H54 (cell line): ENCODE data around the gene COMMD1.
"Not testable (repeated sequence)": the region's sequence is repeated elsewhere in the genome, so short reads cannot be mapped to it uniquely, and the experiment has no call there.

Experiments used
- DNase-seq: peaks from one replicate; pipeline ENCODE4 v3.0.0; 2011; ENCODE audit warnings: low spot score, mixed read lengths; ENCODE audit not compliant: insufficient read length
- FAIRE-seq: peaks from 3 replicates; lab custom pipeline; 2011; peaks lifted over from hg19 to GRCh38; lab: Jason Lieb, UNC
- POLR2A ChIP-seq: IDR thresholded peaks from 2 replicates; pipeline ENCODE4 v1.6.1; 2011; ENCODE audit warnings: low read depth, mild to moderate bottlenecking, low read length

COMMD1 gene

DNA sequence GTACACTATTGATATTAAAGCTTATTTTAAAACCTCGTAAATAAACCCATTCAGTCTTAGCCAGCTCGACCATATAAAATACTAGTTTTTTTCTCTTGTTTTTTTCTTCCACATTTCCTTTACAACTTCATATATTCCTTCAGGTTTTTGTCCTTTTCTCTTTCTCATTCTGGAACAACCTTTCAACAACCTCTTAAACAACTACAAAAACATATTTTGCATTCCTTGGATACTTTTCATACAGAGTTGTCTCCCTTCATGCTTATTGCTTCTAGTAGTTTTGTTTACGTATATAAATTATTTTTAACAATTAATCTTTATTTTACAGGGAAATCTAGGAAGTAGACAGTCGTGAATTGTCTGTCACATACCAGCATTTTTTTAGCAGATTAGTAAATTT lies 41.2 kb downstream of the COMMD1 start:
- TF ChIP-seq POLR2A: no peak
- FAIRE-seq: no peak
- DNase-seq: no peak

DNA sequence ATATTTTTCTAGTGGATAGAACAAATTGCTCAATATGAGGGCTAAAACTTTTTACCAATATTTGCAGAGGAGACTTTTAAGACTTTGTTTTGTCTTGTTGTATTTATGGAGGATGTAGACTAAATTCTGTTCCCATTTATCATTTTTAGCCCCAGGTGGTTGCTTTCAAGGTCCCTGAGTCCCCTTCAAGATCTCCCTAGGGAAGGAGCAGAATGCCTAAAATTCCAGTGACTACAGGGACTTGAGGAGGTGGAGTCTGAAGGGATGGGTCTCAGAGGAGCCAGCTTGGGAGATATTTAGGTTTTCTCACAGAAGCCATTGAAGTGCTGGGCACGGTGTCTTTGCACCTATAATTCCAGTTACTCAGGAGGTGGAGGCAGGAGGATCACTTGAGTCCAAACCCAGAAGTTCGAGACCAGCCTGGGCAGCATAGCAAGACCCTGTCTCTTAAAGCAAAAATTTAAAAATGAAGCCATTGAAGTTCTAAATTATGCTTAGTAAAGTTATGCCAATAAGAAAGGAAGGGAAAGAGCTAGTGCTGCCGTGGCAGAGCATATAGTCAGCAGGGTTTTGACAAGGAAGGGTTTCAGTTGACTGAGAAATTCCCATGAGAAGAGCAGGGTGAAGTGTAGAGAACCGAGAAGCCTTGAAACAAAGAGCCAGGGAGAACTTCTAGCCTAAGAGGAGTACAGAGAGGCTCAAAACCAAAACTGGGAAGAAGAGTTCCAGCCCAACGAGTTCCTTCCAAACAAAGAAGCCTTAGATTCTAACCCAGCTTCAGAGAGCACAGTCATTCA lies 43.4 kb downstream of the COMMD1 start:
- TF ChIP-seq POLR2A: no peak
- no peak for FAIRE-seq
- no peak for DNase-seq

DNA sequence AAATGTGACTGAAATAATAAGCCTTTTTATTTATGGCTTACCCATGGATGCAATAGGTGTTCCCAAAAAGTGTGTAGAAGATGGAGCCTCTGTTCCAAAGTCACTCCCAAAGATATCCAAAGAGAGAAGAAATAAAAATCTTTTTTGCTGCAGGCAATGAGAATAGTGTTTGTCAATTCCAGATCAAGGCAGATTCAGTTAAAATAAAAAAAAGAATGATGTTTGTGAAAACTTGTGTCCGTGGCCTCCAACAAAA lies 43.9 kb downstream of the COMMD1 start:
- DNase-seq: no peak
- TF ChIP-seq POLR2A: no peak
- FAIRE-seq: no peak

DNA sequence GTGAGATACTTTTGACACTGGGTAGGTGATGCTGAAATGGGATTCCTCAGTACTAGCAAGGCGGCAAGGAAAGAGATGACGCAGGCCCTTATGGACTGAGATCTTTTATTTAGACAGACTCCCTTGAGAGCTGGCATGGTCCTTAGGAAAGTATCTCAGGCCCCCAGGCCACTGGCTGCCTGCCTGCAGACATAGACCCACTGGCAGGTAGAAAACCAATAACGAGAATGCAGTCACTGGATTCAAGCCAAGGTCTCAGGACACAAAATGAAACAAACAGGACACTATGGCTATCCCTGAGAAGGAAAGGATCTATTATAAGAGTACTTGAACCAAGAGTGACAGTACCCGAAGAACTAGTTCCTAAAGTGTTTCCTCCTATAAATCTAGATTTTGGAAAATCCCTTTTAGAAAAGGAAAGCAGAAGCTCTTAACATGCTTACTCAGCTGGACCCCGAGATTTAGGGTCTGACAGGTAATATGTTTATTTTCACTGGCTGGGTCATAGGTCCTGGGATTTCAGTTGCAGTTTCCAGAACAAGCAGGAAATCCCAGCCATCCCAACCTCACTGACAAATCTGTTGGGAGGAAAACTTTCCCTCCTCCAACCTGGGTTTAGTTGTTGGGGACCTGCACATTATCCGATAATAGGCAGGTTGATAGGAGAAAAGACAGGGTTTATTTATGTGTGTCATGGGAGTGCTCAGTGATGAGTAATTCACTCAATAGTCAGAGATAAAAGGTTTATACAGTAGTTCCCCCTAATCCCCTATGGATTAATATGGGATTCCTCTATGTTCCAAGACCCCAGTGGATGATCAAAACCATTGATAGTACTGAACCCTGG lies 44.5 kb downstream of the COMMD1 start:
- TF ChIP-seq POLR2A: no peak
- no peak for DNase-seq

DNA sequence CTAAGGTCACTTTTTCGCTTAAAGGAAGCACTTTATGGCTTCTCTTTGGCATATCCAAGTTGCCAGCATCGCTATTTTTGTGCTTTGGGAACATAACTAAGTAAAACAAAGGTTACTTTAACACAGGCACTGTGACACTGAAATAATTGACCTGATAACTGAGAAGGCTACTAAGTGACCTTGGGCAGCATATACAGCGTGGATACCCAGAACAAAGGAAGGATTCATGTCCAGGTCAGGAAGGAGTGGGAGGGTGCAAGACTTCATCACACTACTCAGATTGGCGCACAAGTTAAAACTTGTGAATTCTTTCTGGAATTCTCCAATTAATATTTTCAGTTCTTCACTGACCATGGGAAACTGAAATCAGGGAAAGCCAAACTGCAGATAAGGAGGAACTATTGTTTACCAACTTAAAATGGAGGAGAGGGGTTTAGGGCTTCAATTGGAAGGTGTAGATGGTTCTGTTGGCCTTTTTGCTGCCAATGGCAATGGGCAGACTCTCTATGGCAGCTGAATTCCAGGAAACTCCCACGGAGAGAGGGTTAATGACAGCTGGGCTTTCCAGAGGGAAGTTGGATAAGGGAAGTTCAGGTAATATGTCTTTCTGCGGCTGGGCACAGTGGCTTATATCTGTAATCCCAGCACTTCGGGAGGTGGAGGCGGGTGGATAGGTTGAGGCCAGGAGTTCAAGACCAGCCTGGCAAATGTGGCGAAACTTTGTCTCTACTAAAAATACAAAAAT lies 45.3 kb downstream of the COMMD1 start:
- TF ChIP-seq POLR2A: no peak

More for the DNA sequence above, 44.5 kb downstream of the COMMD1 start:
- FAIRE-seq: no peak

DNA sequence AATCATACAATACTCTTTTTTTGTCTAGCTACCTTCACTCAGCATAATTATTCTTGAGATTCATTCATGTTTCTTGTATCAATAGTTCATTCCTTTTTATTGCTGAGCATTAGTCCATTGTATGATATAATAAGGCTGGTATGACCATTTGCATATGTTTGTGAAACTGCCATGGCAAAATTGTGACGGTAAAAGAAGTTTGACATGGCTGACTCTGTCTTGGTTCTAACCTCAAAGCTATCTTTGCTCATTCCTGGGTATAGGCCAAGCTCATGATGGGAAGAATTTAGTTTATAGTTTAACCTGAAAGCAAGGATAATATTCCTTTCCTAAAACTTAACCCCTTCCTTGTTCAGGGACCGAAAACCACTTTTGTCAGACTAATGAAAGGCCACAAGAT lies 46.4 kb downstream of the COMMD1 start:
- FAIRE-seq: no peak

More for the DNA sequence above, 45.3 kb downstream of the COMMD1 start:
- DNase-seq: no peak
- FAIRE-seq: no peak

DNA sequence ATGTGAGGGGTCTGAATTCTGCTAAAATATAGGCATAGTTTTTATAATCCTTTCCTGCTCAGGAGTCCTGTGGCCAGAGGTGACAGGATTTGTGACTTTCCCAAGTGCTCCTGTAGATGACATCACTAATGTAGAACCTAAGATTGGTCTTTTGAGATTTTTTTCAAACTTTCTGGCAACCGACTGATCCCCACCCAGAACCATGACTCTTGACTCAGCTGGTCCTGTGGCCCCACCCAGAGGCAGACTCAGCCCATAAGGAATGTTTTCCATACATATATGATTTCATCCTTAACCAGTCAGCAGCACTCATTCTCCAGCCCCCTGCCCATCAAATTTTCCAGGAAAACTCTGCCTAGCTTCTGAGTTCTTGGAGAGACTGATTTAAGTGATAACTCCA lies 46.8 kb downstream of the COMMD1 start:
- no peak for TF ChIP-seq POLR2A
- DNase-seq (no peak), FAIRE-seq (no peak)

More for the DNA sequence above, 46.4 kb downstream of the COMMD1 start:
- no peak for TF ChIP-seq POLR2A
- no peak for DNase-seq

DNA sequence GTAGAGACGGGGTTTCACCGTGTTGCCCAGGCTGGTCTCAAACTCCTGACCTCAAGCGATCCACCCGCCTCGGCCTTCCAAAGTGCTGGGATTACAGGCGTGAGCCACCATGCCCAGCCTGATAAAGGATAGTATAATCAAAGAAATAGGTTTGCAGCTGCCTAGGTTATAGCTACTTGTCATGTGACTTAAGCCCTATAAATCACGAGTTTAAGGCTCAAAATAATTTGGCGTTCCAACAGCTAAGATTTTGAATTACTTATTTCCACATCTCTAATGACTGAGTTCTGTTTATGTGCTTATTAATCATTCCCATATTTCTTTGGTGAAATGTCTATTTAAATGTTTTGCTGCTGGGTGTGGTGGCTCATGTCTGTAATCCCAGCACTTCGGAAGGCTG lies 49.4 kb downstream of the COMMD1 start:
- not testable (repeated sequence) for DNase-seq, FAIRE-seq

DNA sequence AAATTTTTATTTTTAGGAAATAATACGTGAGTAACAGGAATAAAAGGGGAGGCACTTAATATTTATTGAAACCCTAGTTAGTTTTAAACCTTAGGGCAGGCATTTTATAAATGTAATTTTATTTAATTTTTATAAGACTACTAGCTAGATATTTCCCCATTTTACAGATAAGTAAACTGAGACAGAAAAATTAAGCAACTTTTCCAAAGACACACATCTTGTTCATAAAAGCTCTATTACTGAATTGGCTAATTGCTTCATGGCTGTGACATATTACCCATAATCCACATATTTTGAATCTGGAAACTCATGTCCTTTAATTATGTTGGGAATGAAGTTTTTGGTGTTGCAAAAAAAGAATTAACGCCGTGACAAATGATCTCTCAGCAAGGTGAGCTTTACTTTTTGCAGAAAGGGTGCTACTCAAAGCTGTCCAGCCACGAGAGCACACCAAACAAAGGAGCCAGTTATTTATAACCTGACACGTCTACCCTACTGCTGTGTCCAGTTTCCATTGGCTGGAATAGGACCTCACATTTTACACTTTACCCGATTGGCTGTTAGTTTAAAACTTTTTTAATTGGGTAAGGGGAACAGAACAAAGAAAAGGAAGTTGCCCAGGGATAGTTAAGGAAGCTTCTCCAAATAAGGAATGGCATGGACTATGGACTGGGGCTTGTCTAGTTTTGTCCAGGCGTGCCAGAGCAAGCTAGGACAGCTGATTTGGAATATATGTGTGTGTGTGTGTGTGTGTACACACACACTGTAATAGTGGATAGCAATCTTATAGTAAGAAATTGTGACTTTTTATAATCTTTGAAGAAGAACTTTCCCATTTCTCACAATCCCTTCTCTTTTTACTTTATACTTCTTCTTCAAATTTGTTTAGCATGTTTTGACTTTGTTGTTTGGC lies 54.2 kb downstream of the COMMD1 start:
- no peak for TF ChIP-seq POLR2A
- DNase-seq (no peak), FAIRE-seq (no peak)

DNA sequence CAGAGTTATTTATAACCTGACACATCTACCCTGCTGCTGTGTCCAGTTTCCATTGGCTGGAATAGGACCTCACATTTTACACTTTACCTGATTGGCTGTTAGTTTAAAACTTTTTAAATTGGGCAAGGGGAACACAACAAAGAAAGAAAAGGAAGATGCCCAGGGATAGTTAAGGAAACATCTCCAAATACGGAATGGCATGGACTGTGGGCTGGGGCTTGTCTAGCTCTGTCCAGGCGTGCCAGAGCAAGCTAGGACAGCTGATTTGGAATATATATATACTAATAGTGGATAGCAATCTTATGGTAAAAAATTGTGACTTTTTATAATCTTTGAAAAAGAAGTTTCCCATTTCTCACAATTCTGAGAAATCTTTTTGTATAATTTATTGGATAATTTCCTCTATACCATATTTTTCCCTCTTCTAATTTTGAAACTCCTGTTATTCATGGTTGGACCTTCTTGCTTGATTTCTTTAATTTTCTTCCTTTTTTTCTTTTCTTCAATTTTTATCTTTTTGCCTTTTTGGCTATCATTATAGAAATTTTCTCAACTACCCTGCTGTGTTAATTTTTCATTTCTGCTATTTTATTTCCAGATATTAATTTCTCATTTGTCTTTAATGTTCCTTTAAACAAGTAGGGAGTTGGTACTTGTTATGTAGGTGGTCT lies 55.9 kb downstream of the COMMD1 start:
- DNase-seq: no peak
- TF ChIP-seq POLR2A: no peak
- FAIRE-seq: no peak

DNA sequence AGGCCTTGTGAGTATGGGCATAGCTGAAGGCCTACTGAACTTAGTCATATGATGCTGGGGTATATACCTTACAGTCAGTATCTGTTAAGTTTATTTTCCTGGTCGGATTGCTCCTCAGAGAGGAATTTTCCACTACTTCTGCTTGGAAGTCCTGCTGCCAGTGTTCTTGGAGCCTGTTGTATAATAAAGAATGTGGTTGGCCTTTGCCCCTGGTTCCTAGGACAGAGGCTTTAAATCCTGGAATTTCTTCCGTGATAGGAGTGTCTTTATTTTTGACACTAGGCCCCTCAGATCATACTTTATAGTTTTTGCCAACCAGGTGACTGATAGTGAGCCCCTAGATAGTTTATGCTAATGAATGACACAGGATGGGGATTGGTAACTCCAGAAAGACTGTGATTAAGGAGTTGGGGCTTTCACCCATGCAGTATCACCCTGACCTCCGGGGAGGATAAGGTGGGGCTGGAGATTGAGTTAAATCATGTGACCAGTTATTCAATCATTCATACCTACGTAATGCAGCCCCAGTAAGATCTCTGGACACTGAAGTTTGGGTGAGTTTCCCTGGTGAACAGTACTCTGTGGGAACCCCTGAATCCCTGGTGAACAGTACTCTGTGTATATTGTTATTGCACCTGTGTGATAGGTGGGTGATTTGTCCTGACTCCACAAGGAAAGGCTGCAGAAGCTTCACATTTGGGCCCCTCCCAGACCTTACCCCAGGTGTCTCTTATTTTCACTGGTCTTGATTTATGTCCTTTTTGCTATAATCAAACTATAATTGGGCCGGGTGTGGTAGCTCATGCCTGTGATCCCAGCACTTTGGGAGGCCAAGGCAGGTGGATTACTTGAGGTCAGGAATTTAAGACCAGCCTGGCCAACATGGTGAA lies 56.9 kb downstream of the COMMD1 start:
- DNase-seq (no peak), FAIRE-seq (no peak)
- no peak for TF ChIP-seq POLR2A
